GM21786 (cell line): ENCODE results near the gene SAPCD1.

Experiments used
- ATAC-seq: cut with Tn5 transposase; IDR thresholded peaks from one replicate; pipeline ENCODE4 v1.9.1; 2021; ENCODE audit not compliant: unreplicated experiment

The SAPCD1 gene

GRCh38 chr6:31762356-31762755 lies at the start of gene SAPCD1:
TSS of gene SAPCD1 (plus strand) at chr6:31762656. CDS start at chr6:31763055, 399 bp downstream.
- ATAC-seq = no peak

- ATAC-seq = no peak
Measured at GRCh38 chr6:31713465-31713864, 49.0 kb upstream of the SAPCD1 start.

GRCh38 chr6:31713991-31714684 lies 48.3 kb upstream of the SAPCD1 start:
- ATAC-seq = no peak

- ATAC-seq = no peak
Measured at GRCh38 chr6:31715022-31715958, 47.2 kb upstream of the SAPCD1 start, which contains the start of gene LY6G6D. TSS of gene LY6G6D (plus strand) at chr6:31715348. CDS start at chr6:31715356, 8 bp downstream.

- no peak for ATAC-seq
Measured at GRCh38 chr6:31717499-31718222, 44.8 kb upstream of the SAPCD1 start.

GRCh38 chr6:31718265-31718664 lies 44.2 kb upstream of the SAPCD1 start:
- ATAC-seq = no peak

- no peak for ATAC-seq
Measured at GRCh38 chr6:31719001-31719400, 43.5 kb upstream of the SAPCD1 start.

GRCh38 chr6:31720196-31720770 lies 42.2 kb upstream of the SAPCD1 start:
- ATAC-seq = no peak

- no peak for ATAC-seq
Measured at GRCh38 chr6:31721351-31722020, 41.0 kb upstream of the SAPCD1 start, which contains the start of gene LY6G6C. TSS of gene LY6G6C (minus strand) at chr6:31721746. CDS start at chr6:31721679, 67 bp downstream.

- no peak for ATAC-seq
Measured at GRCh38 chr6:31722173-31722572, 40.3 kb upstream of the SAPCD1 start.

GRCh38 chr6:31723245-31723979 lies 39.0 kb upstream of the SAPCD1 start, which contains the start of gene MPIG6B:
TSS of gene MPIG6B (plus strand) at chr6:31723373. CDS start at chr6:31723384, 11 bp downstream.
- no peak for ATAC-seq

GRCh38 chr6:31723980-31724691 lies 38.3 kb upstream of the SAPCD1 start:
- no peak for ATAC-seq

GRCh38 chr6:31725502-31726350 lies 36.7 kb upstream of the SAPCD1 start:
- no peak for ATAC-seq

- peak; percentile 54 for ATAC-seq
Measured at GRCh38 chr6:31727034-31727716, 35.3 kb upstream of the SAPCD1 start.

GRCh38 chr6:31727717-31728671 lies 34.5 kb upstream of the SAPCD1 start:
- no peak for ATAC-seq
